Mucosa of descending colon (tissue), 3 donors: ENCODE measurements around the gene CHRNB1. TPM values are rescaled to one million over a fixed set of nuclear protein-coding genes. Genes with fewer than 3 reads are reported as not detected.
"Not testable (repeated sequence)": the region's sequence is repeated elsewhere in the genome, so short reads cannot be mapped to it uniquely, and the experiment has no call there.

Experiments used
- ATAC-seq: fragments of 200-7000 bp; cut with Tn5 transposase; one replicate; pipeline ENCODE4 v1.9.1; 2020; ENCODE audit warnings: mild to moderate bottlenecking, moderate library complexity
- DNase-seq, 3 donors: peaks; one replicate each; pipeline ENCODE4 v3.0.0-alpha.2; 2020
- H3K36me3 ChIP-seq: fragments of 200-600 bp; one replicate; pipeline ENCODE4 v1.8.0; 2021; ENCODE audit warnings: low read depth, mild to moderate bottlenecking
- H3K4me1 ChIP-seq: fragments of 200-600 bp; one replicate; pipeline ENCODE4 v1.8.0; 2021; ENCODE audit warnings: low read depth, mild to moderate bottlenecking
- H3K4me3 ChIP-seq: fragments of 200-600 bp; one replicate; pipeline ENCODE4 v1.8.0; 2021; ENCODE audit warnings: mild to moderate bottlenecking
- H3K9me3 ChIP-seq: fragments of 200-600 bp; one replicate; pipeline ENCODE4 v1.8.0; 2021; ENCODE audit warnings: mild to moderate bottlenecking
- CTCF ChIP-seq: fragments of 200-600 bp; IDR thresholded peaks from one replicate; pipeline ENCODE4 v1.8.0; 2022; ENCODE audit warnings: antibody characterized with exemption, mild to moderate bottlenecking
- intact Hi-C, 2 donors: fragments of 100-400 bp; cut with DNase I in 1 of 2; cut with micrococcal nuclease in 1 of 2; formaldehyde crosslinking; loops; one replicate each; pipeline versions ENCODE4 v1.11.0 to v1.11.1; 2022; cut with DNase I, micrococcal nuclease
- total RNA-seq, 3 donors: library from RNA; stranded (reverse); fragmentation: NEBNext Ultra II Directional in 2 of 3; extraction: Animal tissue kit (Norgen Biotek cat#: 25700) in 2 of 3; gene quantifications; one replicate each; pipeline versions ENCODE4 v1.2.1 to v1.2.4, GENCODE V29; 2021 to 2023
- donor health status: DM: no; HTN: no; CAD: no; lungs with moderate emphysema.
- donor health status: DM: no; HTN: no; CAD: no.
- donor health status: DM: no; HTN: yes; CAD: no.

The CHRNB1 gene
- total RNA-seq, 3 donors from 2014 or later = 6.0 to 8.3 (median 7.7) TPM

GRCh38 chr17:7480089-7480384 lies 35.2 kb downstream of the CHRNB1 start:
- intact Hi-C loops = no loop called here

GRCh38 chr17:7481275-7481674 lies 36.4 kb downstream of the CHRNB1 start, which contains the start of gene SLC35G6:
Gene SLC35G6 (plus strand): TSS chr17:7481446. CDS start chr17:7481517, 71 bp downstream.
- H3K4me3 ChIP-seq, H3K36me3 ChIP-seq, ATAC-seq, intact Hi-C loops, H3K9me3 ChIP-seq: not testable (repeated sequence)
- DNase-seq = peak in 2 of 3 donors; percentile 18 to 19
- H3K4me1 ChIP-seq = peaks cover 32% of the 10 kb centered on the region

More at GRCh38 chr17:7480089-7480384, 35.2 kb downstream of the CHRNB1 start:
- no peak for DNase-seq
- Histone ChIP-seq H3K4me1 (peaks cover 23% of the 10 kb centered on the region), H3K4me3 (peak overlapping the region; percentile 80), H3K36me3 (no peaks in the 10 kb centered on the region), H3K9me3 (no peaks in the 10 kb centered on the region)
- no peak for ATAC-seq
- no peak for TF ChIP-seq CTCF

- H3K36me3 ChIP-seq, H3K4me3 ChIP-seq, intact Hi-C loops, H3K9me3 ChIP-seq, ATAC-seq: not testable (repeated sequence)
- H3K4me1 ChIP-seq = peaks cover 38% of the 10 kb centered on the region
- DNase-seq = peak in 2 of 3 donors; percentile 52 to 57
Measured at GRCh38 chr17:7481842-7482741, 37.2 kb downstream of the CHRNB1 start.

GRCh38 chr17:7482742-7483088 lies 37.9 kb downstream of the CHRNB1 start:
- DNase-seq = peak in 2 of 3 donors; percentile 25 to 52
- intact Hi-C loops, ATAC-seq, H3K9me3 ChIP-seq, H3K36me3 ChIP-seq, H3K4me3 ChIP-seq: not testable (repeated sequence)
- peaks cover 39% of the 10 kb centered on the region for H3K4me1 ChIP-seq

- Histone ChIP-seq H3K4me1 (peaks cover 39% of the 10 kb centered on the region), H3K36me3 (no peaks in the 10 kb centered on the region), H3K4me3 (peak overlapping the region; percentile 33), H3K9me3 (no peaks in the 10 kb centered on the region)
- DNase-seq = peak; percentile 92 to 97 (median 97)
- no peak for TF ChIP-seq CTCF
- intact Hi-C loops = no loop called here
- ATAC-seq = peak; percentile 75
Measured at GRCh38 chr17:7483255-7484066, 38.6 kb downstream of the CHRNB1 start.

GRCh38 chr17:7484067-7484918 lies 39.4 kb downstream of the CHRNB1 start, which contains the start of gene POLR2A:
Gene POLR2A (plus strand): TSS chr17:7484366.
- Histone ChIP-seq H3K36me3 (no peaks in the 10 kb centered on the region), H3K4me1 (peaks cover 39% of the 10 kb centered on the region), H3K9me3 (no peaks in the 10 kb centered on the region), H3K4me3 (peak within 1 kb of the TSS; percentile 38)
- ATAC-seq (peak; percentile 84), DNase-seq (peak; percentile 97 to 99 (median 98))
- intact Hi-C loops = no loop called here
- TF ChIP-seq CTCF = no peak
